Omental fat pad (tissue), 4 donors: Measurements from ENCODE around the gene C10orf53. TPM values are rescaled to one million over a fixed set of nuclear protein-coding genes. Genes with fewer than 3 reads are reported as not detected.

Source experiments
- ATAC-seq: fragments of 150-250 bp; one replicate; pipeline ENCODE4 v1.9.1; 2016; ENCODE audit warnings: mild to moderate bottlenecking, moderate library complexity; ENCODE audit not compliant: low FRiP score
- DNase-seq: peaks from one replicate; pipeline ENCODE4 v3.0.0-alpha.2; 2019; ENCODE audit warnings: low spot score
- total RNA-seq, 4 donors: library from RNA; depleted of rRNA; stranded (reverse); fragments of >200 nt; gene quantifications; one replicate each; pipeline ENCODE4 v1.1.0, GENCODE V29; 2016
- TF ChIP-seq, protein P1 (sequence below), 3 donors: fragments of 450-650 bp; IDR thresholded peaks; one replicate each; pipeline ENCODE4 v1.5.1; 2016 to 2017; ENCODE audit warnings: antibody characterized with exemption in 3 of 3, mild to moderate bottlenecking in 3 of 3, moderate library complexity in 2 of 3

C10orf53 gene
- total RNA-seq, 4 donors from 2014 or later = not detected

DNA sequence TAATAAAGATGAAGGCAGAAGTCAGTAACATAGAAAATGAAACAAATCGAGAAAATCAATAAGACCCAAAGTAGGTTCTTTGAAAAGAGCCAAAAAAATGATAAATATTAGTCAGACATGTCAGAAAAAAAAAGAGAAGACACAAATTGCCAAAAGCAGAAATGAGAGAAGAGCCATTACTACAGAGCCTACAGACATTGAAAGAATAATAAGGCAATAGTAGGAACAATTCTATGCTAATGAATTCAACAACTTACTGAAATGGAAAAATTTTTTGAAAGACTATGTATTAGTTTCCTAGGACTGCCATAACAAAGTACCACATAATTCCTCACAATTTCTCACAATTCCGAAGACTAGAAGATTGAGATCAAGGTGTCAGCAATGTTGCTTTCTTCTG, 47.1 kb downstream of the C10orf53 start:
- ATAC-seq (no peak), DNase-seq (no peak)
- TF ChIP-seq, protein P1, sequence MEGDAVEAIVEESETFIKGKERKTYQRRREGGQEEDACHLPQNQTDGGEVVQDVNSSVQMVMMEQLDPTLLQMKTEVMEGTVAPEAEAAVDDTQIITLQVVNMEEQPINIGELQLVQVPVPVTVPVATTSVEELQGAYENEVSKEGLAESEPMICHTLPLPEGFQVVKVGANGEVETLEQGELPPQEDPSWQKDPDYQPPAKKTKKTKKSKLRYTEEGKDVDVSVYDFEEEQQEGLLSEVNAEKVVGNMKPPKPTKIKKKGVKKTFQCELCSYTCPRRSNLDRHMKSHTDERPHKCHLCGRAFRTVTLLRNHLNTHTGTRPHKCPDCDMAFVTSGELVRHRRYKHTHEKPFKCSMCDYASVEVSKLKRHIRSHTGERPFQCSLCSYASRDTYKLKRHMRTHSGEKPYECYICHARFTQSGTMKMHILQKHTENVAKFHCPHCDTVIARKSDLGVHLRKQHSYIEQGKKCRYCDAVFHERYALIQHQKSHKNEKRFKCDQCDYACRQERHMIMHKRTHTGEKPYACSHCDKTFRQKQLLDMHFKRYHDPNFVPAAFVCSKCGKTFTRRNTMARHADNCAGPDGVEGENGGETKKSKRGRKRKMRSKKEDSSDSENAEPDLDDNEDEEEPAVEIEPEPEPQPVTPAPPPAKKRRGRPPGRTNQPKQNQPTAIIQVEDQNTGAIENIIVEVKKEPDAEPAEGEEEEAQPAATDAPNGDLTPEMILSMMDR (IDR thresholded peaks at IDR 0.05) = no peak

DNA sequence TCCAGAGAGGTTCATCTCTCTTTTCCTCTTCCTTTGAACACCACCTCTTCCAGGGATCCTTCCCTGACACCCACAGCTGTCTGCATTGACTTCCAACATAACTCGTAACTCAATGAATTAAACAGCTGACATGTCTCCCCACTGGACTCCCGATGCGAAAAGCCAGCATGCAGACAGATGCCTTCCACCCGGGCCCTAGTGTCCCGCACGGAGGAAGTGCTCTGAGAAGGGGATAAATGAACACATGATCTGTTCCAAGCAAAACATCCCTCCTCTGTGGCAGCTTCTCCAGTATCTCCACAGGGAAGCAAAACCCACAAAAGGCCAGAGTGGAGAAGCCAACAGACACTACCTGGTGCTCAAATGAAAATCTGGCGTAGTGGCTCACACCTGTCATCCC, 54.4 kb downstream of the C10orf53 start:
- TF ChIP-seq, protein P1 (IDR thresholded peaks at IDR 0.05) = no peak
- ATAC-seq = no peak
- no peak for DNase-seq

DNA sequence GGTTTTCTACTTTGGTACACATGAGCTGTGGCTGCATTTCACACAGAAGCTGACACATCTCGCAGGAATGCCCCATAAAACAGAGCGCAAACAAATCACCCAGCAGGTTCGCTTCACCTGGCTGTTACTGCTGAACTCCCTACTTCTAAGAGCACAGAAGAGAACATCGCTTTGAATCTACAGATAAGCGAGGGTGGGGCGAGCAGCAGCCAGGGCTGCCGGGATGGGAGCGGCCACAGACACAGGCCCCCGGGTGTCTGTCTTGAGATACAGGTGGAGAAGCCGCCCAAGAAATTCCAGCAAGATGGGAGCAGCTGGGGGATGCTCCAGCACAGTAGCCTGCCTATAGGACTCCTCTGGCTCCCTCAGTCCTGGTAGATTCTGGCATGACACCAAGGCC, 55.2 kb downstream of the C10orf53 start:
- ATAC-seq (no peak), DNase-seq (no peak)
- TF ChIP-seq, protein P1 (IDR thresholded peaks at IDR 0.05) = no peak

DNA sequence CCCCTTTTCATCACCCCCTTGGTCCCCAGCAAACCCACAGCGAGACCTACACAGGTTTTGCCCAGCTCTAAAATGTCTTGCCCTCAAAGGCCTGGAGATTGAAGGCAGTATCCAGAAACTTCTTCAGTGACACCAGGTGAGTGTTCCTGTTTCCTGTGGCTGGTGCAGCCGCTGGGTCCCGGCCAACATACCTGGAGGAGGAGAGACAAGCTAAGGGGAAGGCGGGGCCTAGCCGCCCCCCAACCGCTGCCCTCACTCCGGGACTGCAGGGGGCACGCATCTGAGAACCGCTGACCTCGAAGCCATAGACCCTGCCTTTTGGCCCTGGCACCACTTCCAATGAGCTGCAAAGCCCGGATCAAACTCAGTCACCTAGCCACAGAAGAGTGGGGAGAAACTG, 55.7 kb downstream of the C10orf53 start:
- DNase-seq (no peak), ATAC-seq (no peak)
- TF ChIP-seq, protein P1 (IDR thresholded peaks at IDR 0.05) = no peak

DNA sequence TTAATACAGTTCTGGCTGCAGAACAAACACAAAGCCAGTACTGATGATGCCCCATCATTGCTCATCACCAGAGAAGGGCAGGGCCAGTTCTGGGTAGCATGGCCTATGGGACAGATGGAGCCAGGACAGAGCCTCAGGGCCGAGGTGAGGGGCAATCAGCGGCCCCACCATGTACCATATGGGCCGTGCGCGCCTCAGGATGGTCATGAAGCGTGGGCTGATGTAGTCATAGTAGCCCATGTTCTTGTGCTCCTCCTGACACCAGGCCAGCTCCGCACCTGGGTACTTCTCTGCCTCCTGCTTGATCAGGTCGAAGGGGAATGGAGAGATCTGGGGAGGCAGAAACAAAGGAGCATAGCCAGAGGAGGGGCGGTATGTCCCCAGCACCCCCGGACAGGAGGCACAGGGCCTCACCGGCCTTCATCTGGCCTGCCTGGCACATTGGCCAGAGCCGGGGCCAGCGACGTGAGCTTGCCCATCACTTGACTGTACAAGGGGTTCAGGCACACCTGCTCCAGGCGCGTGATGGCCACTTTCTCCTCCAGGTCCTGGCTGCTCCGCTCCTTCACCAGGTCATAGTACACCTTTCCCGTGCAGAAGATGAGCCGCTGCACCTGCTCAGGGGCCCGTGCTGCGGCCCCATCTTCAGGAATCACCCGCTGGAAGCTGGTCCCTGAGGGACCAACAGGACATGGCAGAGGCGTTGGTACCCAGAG, 56.6 kb downstream of the C10orf53 start:
- ATAC-seq (no peak), DNase-seq (no peak)
- TF ChIP-seq, protein P1 (IDR thresholded peaks at IDR 0.05) = no peak

DNA sequence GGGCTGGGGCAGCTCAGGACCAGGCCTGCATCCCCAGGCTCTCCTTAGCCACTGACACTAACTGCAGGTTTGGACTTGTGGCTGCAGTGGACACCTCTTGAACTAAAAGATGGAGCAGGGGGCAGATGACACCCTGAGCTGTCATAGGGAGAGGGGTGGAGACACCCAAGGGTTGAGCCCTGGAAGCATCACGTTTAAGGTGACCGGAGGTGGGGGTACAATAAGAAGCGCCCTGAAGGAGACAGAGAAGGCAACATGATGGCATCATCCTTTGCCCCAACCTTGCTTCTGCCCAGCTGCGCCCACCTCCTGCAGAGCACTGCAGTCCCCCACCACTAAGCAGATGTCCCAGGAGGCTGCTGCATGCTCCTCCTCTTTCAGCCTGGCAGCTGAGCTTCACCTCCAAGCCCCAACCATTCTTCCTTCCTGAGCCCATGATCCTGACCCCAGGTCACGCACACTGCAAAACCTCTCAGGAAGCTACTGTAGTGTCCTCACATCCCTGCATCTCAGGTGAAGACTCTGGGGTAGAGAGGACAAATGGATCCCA, 57.2 kb downstream of the C10orf53 start:
- DNase-seq (no peak), ATAC-seq (no peak)
- TF ChIP-seq, protein P1 (IDR thresholded peaks at IDR 0.05) = no peak
